Measurements from ENCODE around the gene KRT34.

KRT34 gene

GRCh38 chr17:41413353-41413957 is 31.3 kb upstream of the KRT34 start:
- Histone ChIP-seq H3K27ac (ENCODE audit: low read depth, low read length) (no peak overlapping the region), H4K20me1 (ENCODE audit: low read depth, low read length) (no peaks in the 10 kb centered on the region), H3K9ac (ENCODE audit: low read length) (no peak overlapping the region), H3K4me3 (ENCODE audit: insufficient read depth, low read length, poor library complexity, severe bottlenecking) (no peak overlapping the region), H3F3A (ENCODE audit: insufficient read depth) (no peaks in the 10 kb centered on the region), H3K27me3 (ENCODE audit: low read length) (no peaks in the 10 kb centered on the region), H2AFZ (ENCODE audit: low read depth, low read length, severe bottlenecking) (no peak overlapping the region), H3K9me2 (replicated peaks; ENCODE audit: insufficient read depth, low read length) (no peaks in the 10 kb centered on the region), H3K79me2 (ENCODE audit: insufficient read depth, low read length) (no peaks in the 10 kb centered on the region), H3K36me3 (ENCODE audit: low read length) (no peaks in the 10 kb centered on the region), H3K9me3 (ENCODE audit: insufficient read depth, low read length) (no peaks in the 10 kb centered on the region), H3K4me2 (ENCODE audit: low read depth, low read length, poor library complexity, severe bottlenecking) (no peak overlapping the region)
- TF ChIP-seq, protein P1, sequence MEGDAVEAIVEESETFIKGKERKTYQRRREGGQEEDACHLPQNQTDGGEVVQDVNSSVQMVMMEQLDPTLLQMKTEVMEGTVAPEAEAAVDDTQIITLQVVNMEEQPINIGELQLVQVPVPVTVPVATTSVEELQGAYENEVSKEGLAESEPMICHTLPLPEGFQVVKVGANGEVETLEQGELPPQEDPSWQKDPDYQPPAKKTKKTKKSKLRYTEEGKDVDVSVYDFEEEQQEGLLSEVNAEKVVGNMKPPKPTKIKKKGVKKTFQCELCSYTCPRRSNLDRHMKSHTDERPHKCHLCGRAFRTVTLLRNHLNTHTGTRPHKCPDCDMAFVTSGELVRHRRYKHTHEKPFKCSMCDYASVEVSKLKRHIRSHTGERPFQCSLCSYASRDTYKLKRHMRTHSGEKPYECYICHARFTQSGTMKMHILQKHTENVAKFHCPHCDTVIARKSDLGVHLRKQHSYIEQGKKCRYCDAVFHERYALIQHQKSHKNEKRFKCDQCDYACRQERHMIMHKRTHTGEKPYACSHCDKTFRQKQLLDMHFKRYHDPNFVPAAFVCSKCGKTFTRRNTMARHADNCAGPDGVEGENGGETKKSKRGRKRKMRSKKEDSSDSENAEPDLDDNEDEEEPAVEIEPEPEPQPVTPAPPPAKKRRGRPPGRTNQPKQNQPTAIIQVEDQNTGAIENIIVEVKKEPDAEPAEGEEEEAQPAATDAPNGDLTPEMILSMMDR (IDR thresholded peaks at IDR 0.05; ENCODE audit: insufficient read depth, low read length, poor library complexity, severe bottlenecking), result no peak
- no peak for TF ChIP-seq EZH2phosphoT487 (conservative IDR thresholded peaks at IDR 0.05; ENCODE audit: low read length)

DNA sequence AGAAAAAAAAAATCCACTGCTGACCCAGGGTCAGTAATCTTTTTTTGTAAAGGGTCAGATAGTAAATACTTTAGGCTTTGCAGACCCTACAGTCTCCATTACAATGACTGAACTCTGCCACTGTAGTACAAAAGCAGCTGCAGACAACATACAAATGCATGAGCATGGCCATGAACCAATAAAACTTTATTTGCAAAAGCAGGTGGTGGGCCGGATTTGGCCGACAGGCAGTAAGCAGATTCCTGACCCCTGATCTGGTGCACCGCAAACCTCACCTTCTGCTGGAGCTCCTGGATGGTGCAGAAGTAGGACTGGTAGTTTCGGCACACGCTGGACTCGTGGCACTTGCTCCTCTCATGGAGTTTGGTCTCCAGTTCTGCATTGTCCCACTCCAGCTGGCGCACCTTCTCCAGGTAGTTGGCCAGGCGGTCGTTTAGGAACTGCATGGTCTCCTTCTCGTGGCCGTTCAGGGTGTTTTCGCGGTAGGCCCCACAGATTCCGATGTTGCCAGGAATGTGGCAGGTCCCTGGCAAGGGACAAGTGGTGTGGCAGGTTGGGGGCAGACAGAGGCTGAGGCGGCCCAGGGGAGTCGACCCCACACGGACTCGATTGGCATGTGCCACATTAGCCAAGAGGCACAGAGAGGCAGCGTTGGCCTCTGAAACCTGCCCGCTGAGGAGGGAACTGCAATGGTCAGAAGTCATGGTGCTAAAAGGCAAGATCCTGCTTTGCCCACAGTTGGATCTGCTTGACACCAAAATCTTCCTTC is 29.1 kb upstream of the KRT34 start:
- TF ChIP-seq, protein P1 (IDR thresholded peaks at IDR 0.05; ENCODE audit: insufficient read depth, low read length, poor library complexity, severe bottlenecking), result no peak
- no peak for TF ChIP-seq EZH2phosphoT487 (conservative IDR thresholded peaks at IDR 0.05; ENCODE audit: low read length)
- no peak overlapping the region for H3K4me2 ChIP-seq (ENCODE audit: low read depth, low read length, poor library complexity, severe bottlenecking)
- H3K27me3 ChIP-seq (ENCODE audit: low read length), result no peaks in the 10 kb centered on the region
- H3K79me2 ChIP-seq (ENCODE audit: insufficient read depth, low read length), result no peaks in the 10 kb centered on the region
- H3K36me3 ChIP-seq (ENCODE audit: low read length), result no peaks in the 10 kb centered on the region
- H3K27ac ChIP-seq (ENCODE audit: low read depth, low read length), result no peak overlapping the region
- no peaks in the 10 kb centered on the region for H4K20me1 ChIP-seq (ENCODE audit: low read depth, low read length)
- H2AFZ ChIP-seq (ENCODE audit: low read depth, low read length, severe bottlenecking), result no peak overlapping the region
- no peak overlapping the region for H3K4me3 ChIP-seq (ENCODE audit: insufficient read depth, low read length, poor library complexity, severe bottlenecking)
- no peak overlapping the region for H3K9ac ChIP-seq (ENCODE audit: low read length)
- H3K9me2 ChIP-seq (replicated peaks; ENCODE audit: insufficient read depth, low read length), result no peaks in the 10 kb centered on the region
- H3K9me3 ChIP-seq (ENCODE audit: insufficient read depth, low read length), result no peaks in the 10 kb centered on the region
- no peaks in the 10 kb centered on the region for H3F3A ChIP-seq (ENCODE audit: insufficient read depth)

DNA sequence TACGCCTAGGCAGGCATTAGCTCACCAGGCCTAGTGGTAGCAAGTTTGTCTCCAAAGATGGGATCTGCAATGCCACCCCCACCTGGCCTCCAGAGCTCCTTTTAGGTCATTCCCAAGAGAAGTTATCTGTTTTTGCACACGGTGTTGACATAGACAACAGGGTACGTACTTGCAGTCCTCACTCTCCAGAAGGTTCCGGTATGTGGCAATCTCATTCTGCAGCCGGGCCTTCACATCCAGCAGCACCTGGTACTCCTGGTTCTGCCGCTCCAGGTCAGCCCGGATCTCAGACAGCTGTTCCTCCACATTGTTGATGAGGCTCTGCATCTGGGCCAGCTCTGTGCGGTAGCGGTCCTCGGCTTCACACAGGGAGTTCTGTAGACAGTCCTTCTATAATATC is 25.1 kb upstream of the KRT34 start:
- Histone ChIP-seq H3F3A (ENCODE audit: insufficient read depth) (no peaks in the 10 kb centered on the region), H2AFZ (ENCODE audit: low read depth, low read length, severe bottlenecking) (no peak overlapping the region), H3K9ac (ENCODE audit: low read length) (no peak overlapping the region), H3K79me2 (ENCODE audit: insufficient read depth, low read length) (no peaks in the 10 kb centered on the region), H3K4me3 (ENCODE audit: insufficient read depth, low read length, poor library complexity, severe bottlenecking) (no peak overlapping the region), H4K20me1 (ENCODE audit: low read depth, low read length) (no peaks in the 10 kb centered on the region), H3K9me3 (ENCODE audit: insufficient read depth, low read length) (no peaks in the 10 kb centered on the region), H3K27me3 (ENCODE audit: low read length) (no peaks in the 10 kb centered on the region), H3K27ac (ENCODE audit: low read depth, low read length) (no peak overlapping the region), H3K9me2 (replicated peaks; ENCODE audit: insufficient read depth, low read length) (no peaks in the 10 kb centered on the region), H3K4me2 (ENCODE audit: low read depth, low read length, poor library complexity, severe bottlenecking) (no peak overlapping the region), H3K36me3 (ENCODE audit: low read length) (no peaks in the 10 kb centered on the region)
- TF ChIP-seq, protein P1 (IDR thresholded peaks at IDR 0.05; ENCODE audit: insufficient read depth, low read length, poor library complexity, severe bottlenecking), result no peak
- no peak for TF ChIP-seq EZH2phosphoT487 (conservative IDR thresholded peaks at IDR 0.05; ENCODE audit: low read length)
